Activated CD8-positive, alpha-beta memory T cell treated with anti-CD3 and anti-CD28 coated beads, Interleukin-2, amount 50 U/mL, for 24 hours (primary cell): Measurements from ENCODE around the gene ATL2.
"Not testable (repeated sequence)": the region's sequence is repeated elsewhere in the genome, so short reads cannot be mapped to it uniquely, and the experiment has no call there.

Experiments used
- DNase-seq: peaks from one replicate; pipeline ENCODE4 v3.0.0-alpha.2; 2020; ENCODE audit errors: extremely low read depth

Gene ATL2

DNA sequence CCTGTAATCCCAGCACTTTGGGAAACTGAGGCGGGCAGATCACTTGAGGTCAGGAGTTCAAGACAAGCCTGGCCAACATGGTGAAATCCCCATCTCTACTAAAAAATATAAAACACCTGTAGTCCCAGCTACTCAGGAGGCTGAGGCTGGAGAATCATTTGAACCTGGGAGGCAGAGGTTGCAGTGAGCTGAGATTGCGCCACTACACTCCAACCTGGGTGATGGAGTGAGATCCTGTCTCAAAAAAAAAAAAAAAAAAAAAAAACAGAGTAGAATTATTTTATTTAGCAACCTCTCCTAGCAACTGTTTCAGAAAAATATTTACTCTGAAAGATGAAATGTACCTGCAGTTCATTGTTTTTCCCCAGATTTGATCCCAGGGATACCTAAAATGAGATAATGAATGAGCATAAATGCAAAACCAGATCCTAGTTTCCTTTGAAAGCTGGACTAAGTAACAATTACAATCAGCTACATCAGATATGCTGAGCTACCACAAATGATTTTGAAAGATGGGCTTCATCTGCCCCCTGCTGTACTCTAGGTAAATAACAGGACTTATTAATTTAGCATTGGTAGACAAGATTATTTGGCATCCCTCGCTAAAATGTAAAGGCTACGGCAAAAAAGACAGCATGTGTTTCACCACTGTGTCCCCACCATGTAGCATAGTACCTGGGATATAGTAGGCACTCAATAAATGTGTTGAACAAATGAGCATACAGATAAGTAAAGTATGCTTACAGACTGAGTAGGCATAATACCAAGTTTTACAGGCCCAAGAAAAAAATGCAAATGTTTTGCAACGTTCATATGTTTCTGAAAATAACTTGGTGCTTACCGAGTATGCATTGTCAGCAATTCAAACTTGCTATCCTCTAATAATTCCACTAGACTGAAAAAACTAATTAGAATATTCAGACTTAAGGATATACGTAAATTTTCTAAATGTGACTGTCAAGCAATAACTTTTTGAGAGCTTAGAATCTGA, 102.5 kb downstream of the ATL2 start:
- no peak for DNase-seq

DNA sequence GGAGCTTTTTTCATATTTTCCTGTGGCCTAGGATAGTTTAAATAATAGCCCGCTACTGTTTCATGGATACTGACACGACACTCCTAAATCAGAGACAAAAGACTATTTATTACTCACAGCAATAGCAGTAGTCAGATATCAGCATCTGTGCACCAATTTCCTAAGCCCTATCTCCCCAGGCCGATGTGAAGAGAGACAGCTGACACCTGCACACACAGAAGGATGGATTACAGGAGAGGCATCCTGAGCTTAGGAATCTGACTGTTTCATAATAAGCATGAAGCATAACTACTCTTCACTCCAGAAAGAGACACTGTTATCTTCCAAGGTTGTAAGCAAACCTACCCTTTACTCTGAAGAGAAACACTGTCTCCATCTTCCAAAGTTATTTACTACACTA, 105.4 kb downstream of the ATL2 start:
- no peak for DNase-seq

DNA sequence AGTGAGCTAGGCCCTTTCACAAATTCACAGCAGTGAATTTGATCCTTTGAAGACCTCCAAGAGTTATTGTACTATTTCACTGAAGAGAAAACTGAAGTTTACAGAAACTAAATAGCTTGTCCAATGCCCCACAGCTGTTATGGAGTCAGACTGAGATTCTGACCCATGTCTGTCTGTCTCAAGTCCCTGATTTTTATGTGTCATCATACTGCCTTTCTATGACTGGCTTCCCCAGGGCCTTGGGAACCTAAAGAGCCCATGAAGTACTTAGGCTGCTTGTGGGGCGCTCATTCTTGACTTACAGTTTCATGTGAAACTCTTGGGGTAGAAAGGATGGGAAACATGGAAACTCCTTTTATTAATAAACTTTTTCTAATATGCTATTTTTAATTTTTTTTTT, 107.7 kb downstream of the ATL2 start:
- DNase-seq: no peak

DNA sequence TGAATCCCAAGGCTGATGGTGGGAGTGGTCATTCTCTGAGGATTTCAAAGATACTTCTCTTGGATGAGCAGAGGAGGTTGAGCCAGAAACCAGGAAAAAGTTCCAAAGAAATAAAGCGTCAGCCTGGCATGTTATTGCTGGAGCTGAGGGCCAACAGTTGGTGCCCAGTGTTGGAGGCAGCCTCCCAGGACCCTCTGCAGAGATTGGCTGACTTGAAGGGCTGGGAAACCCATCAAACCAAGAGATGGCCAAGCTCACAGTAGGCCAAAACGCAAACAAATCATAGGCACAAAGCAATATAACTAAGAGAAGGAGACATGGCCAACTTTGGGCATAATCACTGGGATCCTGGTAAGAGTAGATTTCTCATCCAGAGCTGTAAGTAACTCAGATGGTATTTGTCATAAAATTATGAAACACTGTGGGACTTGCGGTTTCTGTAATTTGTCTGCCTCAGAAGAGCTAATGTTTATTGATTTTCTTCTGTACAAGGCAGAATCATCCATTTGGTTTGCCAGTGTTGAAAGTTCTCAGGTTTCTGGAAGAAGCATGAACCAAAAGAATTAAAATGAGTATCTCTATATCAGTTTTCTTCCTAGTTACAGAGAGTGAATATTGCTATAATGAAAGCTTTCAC, 108.3 kb downstream of the ATL2 start:
- no peak for DNase-seq

DNA sequence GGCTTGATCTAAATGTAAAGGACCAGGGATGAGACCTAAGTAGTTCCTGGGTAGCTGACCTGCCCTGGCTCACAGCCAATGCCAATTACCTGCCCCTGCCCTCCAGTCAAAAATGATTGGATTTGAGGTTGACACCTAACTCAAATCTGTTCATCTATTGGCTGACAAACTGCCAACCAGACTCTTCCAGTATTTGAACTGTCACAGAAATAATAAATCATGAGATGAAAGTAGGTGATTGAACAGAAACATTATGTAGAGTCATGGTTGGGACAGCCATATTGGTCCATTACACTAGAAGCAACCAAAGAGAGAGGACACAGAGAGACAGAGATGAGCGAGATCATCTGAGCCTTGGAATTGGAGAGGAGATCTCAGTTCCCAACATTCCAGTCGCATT, 109.1 kb downstream of the ATL2 start:
- DNase-seq: no peak

DNA sequence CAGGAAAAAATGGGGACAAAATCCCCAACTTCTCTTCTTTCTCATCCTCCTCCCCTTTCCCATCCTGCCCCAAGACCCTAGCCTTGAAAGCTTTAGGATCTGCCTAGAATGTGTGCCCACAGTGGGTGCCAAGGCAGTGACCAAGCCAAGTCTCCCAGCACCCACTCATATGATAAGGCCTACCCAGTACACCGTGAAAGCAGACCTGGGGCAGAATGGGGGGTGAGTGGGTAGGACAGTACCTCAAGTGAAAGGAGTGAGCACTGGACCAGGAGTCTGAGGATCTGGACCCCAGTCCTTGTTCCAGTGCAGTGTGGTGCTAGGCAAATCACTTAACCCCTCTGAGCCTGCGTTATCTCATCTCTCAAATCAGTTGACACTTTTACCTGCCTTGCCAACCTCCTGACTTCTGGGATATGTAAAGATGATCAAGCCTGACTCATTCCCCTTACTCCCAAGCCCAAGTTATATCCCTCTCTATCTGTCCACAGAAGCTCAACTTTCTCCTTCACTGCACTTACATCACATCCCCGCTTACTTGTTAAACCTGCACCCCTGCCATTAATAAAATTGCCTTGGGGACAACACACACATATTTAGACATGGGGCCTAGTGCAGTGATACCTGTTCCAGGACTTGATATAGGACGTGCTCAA, 109.7 kb downstream of the ATL2 start:
- DNase-seq: no peak

DNA sequence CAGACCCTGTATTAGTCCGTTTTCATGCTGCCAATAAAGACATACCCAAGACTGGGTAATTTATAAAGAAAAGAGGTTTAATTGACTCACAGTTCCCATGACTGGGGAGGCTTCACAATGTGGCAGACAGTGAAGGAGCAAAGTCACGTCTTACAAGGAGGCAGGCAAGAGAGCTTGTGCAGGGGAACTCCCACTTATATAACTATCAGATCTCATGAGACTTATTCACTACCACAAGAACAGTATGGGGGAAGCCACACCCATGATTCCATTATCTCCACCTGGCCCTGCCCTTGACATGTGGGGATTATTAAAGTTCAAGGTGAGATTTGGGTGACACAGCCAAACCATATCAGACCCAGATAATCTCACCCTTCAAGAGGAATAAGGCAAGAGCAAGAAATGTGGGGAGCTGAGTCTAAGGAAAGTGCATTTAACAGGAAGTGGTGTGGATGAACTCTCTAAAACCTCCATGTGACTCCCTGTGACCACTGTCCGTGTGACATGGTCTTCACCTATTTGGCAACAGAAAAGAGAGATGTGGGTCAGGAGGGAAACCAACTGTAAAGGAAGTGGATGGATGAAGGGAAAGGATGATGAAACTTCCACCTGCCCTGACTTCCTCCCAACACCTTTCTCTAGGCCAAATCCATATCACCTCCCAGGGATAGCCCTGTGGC, 110.6 kb downstream of the ATL2 start:
- DNase-seq: no peak

DNA sequence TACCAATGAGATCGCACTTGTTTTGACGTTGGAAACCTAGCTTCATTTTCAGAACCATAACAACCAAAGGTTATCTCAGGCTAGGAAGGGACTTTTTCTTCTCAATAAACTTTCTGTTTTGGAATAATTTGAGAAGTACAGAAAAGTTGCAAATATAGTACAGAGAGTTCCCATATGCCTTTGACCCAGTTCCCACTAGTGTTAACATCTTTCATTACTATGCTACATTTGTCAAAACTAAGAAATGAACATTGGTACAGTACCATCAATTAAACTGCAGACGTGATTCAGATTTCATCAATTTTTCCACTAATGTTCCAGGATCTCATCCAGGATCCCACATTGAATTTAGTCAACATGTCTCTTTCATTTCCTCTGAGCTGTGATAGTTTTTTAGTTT, 111.6 kb downstream of the ATL2 start:
- DNase-seq: no peak

DNA sequence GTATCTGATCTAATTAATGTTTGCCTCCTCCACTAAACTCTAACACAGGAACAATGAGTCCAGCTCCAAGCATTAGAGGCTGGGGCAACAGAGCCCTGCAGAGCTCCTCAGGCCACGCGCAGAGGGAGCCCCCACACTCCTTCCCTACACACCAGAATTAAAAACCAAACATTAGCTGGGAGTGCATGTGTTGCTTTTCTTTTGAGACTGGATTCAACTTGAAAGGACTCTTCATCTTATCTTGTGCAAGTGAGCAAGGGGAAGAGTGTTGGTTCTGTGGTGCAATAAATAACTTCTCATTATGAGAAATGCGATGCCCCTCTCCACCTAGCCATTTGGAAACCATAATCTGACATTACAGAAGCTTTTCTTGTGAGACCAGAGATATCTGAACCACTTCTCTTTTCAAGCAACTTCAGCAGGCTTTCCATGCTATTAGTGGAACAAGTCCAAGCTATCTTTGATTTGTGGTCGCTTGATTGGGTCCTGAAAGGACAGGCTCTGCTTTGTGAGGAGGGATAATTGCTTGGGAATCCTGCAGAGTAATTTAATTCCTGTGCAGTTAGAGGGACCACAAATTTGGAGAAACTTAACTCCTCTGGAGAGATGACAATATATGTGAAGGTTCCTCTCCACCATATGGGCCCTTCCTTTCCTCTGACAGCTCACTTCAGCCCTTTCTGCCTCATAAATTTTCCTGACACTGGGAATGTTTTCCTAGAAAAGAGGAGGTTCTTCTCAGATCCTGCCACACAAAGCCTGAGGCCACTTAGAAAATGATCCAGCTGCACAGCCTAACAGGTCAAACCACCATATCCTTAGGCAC, 112.5 kb downstream of the ATL2 start:
- no peak for DNase-seq

DNA sequence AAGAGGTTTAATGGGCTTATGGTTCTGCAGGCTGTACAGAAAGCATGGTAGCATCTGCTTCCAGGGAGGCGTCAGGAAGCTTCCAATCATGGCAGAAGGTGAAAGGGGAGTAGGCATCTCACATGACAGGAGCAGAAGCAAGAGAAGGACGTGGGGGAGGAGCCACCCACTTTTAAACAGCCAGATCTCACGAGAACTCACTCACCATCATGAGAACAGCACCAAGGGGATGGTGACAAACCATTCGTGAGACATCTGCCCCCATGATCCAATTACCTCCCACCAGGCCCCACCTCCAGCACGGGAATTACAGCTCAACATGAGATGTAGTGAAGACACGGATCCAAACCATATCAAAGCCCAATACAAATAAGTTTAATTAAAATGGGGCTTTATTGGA, 113.8 kb downstream of the ATL2 start:
- no peak for DNase-seq

DNA sequence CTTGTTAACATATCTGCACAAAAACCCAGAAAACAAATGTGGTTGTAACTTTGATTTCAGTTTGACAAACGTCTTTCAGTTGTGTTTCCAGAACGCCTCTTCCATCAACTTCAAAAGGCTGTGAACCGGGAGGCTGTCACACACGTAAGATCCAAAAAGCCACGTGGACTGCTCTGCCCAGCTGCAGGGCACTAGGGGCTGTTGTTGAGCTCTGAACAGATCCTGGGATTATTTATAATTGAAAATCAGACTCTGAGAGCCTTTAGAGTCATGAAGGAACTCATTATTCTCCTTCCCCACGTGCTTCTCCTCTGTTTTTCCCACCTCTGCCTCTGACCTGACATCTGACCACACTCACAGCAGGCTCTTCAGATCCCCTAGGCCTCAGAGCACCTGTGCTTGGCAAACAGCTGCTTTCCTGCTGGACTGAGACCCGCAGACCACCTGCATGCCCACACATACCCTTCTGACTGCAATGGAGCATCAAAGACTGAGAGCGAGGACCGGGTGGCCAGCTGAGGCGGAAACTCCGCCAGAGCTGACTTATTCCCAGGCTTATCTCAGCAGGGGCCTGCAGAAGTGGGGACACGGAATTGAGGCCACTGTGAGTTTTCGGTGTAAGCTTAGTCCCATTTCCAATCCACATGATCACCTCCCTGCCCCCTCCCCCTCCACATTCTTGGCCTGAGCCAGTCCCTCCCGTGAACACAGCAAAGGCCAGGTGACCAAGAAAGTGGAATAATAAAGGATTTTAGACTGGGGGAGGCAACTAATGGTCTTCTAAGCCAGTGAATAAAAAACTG, 114.8 kb downstream of the ATL2 start:
- no peak for DNase-seq

DNA sequence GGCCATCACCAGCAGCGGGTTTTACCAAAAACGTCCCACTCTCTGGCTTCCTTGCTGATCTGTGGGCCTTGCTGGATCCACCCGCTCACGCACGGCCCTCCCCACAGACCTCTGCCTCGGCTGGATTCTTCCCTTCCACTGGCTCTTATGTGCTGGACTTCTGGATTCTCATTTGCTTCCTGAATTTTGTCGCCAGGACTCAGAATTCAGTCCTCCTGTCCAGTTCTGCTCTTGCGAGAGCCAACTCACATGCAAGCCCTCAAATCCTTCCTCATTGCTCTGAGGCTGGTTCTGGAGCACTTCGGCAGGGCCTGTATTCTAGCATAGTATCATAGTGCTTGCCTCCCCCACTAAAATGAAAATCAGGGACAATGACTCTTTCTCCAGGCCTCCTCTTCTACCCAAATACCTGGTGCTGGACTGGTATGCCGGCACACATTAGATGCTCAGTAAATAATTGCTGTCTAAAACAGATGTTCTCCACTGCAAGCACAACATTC, 115.5 kb downstream of the ATL2 start:
- DNase-seq: no peak

DNA sequence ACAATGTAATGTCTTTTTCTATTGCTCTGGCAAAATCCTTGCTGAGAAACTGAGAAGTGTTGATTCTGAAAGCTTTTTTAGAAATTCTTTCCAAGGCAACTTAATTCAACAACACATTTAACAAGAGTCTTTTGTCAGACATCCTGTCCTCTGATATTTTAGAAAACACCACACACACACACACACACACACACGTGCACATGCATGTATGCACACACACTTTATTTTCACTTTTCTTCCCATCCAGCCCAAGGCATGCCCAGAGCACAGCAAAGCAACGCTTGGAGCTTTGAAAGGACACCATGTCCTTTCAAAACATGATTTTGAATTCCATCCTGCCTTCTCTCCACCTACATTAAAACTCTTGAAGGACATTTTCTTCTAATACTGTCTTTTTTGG, 116.1 kb downstream of the ATL2 start:
- DNase-seq: no peak

DNA sequence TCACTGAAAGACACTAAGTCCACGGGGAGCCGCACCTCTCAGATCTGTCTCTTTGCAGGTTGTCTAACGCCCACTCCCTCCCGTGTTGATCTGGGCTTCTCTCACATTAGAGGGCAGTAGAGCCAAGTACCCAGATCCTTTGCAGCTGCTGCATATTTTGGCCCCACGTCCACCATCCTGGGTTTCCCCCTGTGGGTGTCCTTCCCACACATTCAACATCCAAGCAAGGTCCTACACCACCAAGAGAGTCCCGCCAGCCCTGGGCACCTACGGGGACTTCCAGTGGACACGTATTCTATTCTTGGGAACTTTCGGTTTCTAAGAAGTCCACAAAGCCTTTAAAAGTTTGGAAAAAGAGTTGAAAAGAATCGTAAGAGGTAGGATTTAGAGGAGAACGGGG, 116.6 kb downstream of the ATL2 start:
- no peak for DNase-seq

DNA sequence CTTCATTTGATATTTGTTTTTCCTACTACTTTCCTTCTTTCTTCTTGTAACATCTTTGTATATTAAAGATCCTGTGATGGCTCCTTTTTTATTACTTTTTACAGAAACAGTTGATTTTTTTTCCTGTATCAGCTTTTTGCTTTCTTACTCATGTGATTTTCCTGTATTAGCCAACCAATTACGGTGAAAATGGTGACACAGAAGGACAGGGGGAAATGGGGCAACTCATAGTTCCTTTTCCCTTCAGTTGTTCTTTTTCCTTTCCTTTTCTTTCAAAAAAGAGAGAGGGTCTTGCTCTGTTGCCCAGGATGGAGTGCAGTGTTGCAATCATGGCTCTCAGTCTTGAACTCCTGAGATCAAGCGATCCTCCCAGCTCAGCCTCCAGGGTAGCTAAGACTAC, 117.8 kb downstream of the ATL2 start:
- DNase-seq: no peak

DNA sequence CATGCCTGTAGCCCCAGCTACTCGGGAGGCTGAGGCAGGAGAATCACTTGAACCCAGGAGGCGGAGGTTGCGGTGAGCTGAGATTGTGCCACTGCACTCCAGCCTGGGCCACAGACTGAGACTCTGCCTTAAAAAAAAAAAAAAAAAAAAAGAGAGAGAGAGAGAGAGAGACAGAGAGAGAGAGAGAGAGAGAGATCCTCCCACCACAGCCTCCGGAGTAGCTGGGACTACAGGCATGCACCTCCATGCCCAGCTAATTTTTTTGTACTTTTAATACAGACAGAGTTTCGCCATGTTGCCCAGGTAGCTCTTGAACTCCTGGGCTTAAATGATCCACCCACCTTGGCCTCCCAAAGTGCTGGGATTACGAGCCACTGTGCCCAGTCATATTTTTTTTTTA, 119.4 kb downstream of the ATL2 start:
- DNase-seq: not testable (repeated sequence)

DNA sequence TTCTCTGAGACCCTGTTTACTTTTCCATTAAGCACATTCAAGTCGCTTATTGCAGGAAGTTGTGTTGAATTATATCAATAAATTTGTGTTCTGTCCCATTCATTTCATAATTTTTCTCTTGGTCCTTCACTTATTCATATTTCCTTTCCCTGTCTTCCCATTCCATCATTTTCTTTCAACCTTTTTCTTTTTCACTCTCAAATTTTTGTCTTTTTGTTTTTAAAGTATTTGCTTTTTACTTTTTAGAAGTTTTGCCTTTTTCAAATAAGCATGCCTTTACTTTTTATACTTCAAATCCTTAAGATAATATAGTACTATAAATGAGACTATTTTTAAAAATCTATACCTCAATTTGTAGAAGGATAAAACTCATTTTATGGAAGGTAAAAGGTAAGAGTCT, 120.5 kb downstream of the ATL2 start:
- DNase-seq: no peak

DNA sequence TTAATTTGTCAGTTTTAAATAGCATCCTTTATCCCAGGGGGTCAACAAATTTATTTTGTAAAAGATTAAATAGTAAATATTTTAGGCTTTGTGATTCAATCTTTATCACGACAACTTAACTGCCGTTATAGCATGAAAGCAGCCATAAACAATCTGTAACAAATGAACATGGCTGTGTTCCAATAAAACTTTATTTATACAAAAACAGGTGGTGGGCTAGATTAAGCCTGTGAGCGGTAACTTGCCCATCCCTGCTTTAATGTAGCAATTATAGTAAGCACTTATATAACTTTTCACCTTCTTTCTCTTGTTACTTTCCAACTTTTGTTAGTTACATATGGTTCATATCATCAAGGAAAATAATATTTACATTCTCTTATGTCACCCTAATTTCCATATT, 121.9 kb downstream of the ATL2 start:
- DNase-seq: no peak

DNA sequence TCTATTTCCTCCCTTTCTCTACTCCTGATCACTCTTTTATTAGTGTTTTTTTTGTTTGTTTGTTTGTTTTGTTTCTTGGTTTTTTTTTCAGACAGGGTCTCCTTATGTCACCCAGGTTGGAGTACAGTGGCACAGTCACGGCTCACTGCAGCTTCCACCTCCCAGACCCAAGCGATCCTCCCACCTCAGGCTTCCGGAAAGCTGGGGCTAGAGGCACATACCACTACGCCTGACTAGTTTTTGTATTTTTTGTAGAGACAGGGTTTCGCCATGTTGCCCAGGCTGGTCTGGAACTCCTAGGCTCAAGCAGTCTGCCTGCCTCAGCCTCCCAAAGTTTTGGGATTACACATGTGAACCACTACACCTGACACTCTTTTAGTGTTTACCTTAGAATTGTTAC, 122.3 kb downstream of the ATL2 start:
- no peak for DNase-seq

DNA sequence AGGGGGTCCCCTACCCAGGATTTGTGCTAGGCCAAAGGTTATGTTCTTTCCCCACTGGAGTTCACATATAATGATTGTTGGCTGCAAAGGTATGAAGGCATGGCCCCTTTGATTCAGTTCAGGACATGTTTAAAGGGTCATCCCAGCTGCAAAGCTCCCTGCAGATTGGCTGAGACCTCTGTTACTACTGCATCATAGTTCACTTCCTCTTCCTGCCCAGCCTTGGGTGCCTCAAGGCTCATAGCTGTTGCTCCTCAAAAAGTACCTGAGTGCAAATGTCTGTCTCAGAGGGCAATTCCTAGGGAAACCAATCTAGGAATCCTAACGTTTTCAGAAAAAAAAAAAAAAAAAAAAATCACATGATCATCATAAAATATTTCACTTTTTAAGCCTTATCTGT, 125.1 kb downstream of the ATL2 start:
- DNase-seq: no peak
